AG08395 (cell line): ENCODE results near the gene TSPAN32.
"Not testable (repeated sequence)": the region's sequence is repeated elsewhere in the genome, so short reads cannot be mapped to it uniquely, and the experiment has no call there.

Experiments used
- DNase-seq: peaks from one replicate; pipeline ENCODE4 v3.0.0; 2012; ENCODE audit warnings: mixed read lengths, low spot score

Gene TSPAN32

GRCh38 chr11:2267306-2267850 is 34.4 kb upstream of the TSPAN32 start:
- no peak for DNase-seq

GRCh38 chr11:2267851-2268728 is 33.7 kb upstream of the TSPAN32 start:
- no peak for DNase-seq

- peak; percentile 9 for DNase-seq
Measured at GRCh38 chr11:2268729-2269600, 32.8 kb upstream of the TSPAN32 start.

GRCh38 chr11:2269601-2270321 is 32.1 kb upstream of the TSPAN32 start:
- DNase-seq: peak; percentile 19

GRCh38 chr11:2270322-2271076 is 31.3 kb upstream of the TSPAN32 start, which contains the start of gene ASCL2:
TSS of gene ASCL2 (minus strand) at chr11:2270588. CDS start at chr11:2270332, 256 bp downstream.
- DNase-seq: no peak

- DNase-seq: no peak
Measured at GRCh38 chr11:2271077-2271326, 30.8 kb upstream of the TSPAN32 start.

- no peak for DNase-seq
Measured at GRCh38 chr11:2271327-2272227, 30.2 kb upstream of the TSPAN32 start.

GRCh38 chr11:2272228-2272945 is 29.4 kb upstream of the TSPAN32 start:
- DNase-seq: no peak

- DNase-seq: no peak
Measured at GRCh38 chr11:2272946-2273280, 28.9 kb upstream of the TSPAN32 start.

GRCh38 chr11:2273311-2273710 is 28.5 kb upstream of the TSPAN32 start:
- DNase-seq: no peak

- DNase-seq: no peak
Measured at GRCh38 chr11:2273771-2274170, 28.0 kb upstream of the TSPAN32 start.

GRCh38 chr11:2275334-2276279 is 26.2 kb upstream of the TSPAN32 start:
- DNase-seq: no peak

- no peak for DNase-seq
Measured at GRCh38 chr11:2276280-2277007, 25.4 kb upstream of the TSPAN32 start.

- no peak for DNase-seq
Measured at GRCh38 chr11:2277008-2277346, 24.8 kb upstream of the TSPAN32 start.

- DNase-seq: no peak
Measured at GRCh38 chr11:2277933-2278523, 23.8 kb upstream of the TSPAN32 start.

GRCh38 chr11:2280208-2280607 is 21.6 kb upstream of the TSPAN32 start:
- no peak for DNase-seq

- DNase-seq: not testable (repeated sequence)
Measured at GRCh38 chr11:2286350-2286749, 15.5 kb upstream of the TSPAN32 start.

- no peak for DNase-seq
Measured at GRCh38 chr11:2287091-2287490, 14.7 kb upstream of the TSPAN32 start.
